ENCODE measurements around the gene KCNJ15. TPM values are rescaled to one million over a fixed set of nuclear protein-coding genes. Genes with fewer than 3 reads are reported as not detected.

Gene KCNJ15
- total RNA-seq, 4 donors from 2014 or later, result 0.14 to 0.16 TPM; not detected in 2

- intact Hi-C loops (cut with DNase I; ENCODE audit: low total_unique reads), result no loop called here
- Histone ChIP-seq H3K4me3 (no peak overlapping the region), H3K9me3 (no peaks in the 10 kb centered on the region), H3K27me3 (peaks cover 4% of the 10 kb centered on the region), H3K36me3 (no peaks in the 10 kb centered on the region), H3K27ac (no peak overlapping the region), H3K4me1 (no peaks in the 10 kb centered on the region)
- DNase-seq, result no peak
- TF ChIP-seq POLR2AphosphoS5 (IDR thresholded peaks at IDR 0.05) (no peak), CTCF (IDR thresholded peaks at IDR 0.05) (no peak), EP300 (IDR thresholded peaks at IDR 0.05; ENCODE audit: low read depth) (no peak), POLR2A (IDR thresholded peaks at IDR 0.05) (no peak)
- in situ Hi-C loops (cut with MboI; ENCODE audit: low pct_ligation_motif_present in 1 of 4, low pct_unique_long_range_greater_than_20kb in 1 of 4, low sequenced_read_pairs in 3 of 4), result no loop called here
- WGBS, 2 donors (ENCODE audit: low coverage in 1 of 2), result 77 to 92% methylated on average over 2 to 4 of the region's 4 CpGs
Measured at GRCh38 chr21:38326429-38326828, 69.6 kb downstream of the KCNJ15 start.

- intact Hi-C loops (cut with DNase I; ENCODE audit: low total_unique reads), result no loop called here
- in situ Hi-C loops (cut with MboI; ENCODE audit: low pct_ligation_motif_present in 1 of 4, low pct_unique_long_range_greater_than_20kb in 1 of 4, low sequenced_read_pairs in 3 of 4), result no loop called here
- TF ChIP-seq EP300 (IDR thresholded peaks at IDR 0.05; ENCODE audit: low read depth) (no peak), POLR2AphosphoS5 (IDR thresholded peaks at IDR 0.05) (no peak), POLR2A (IDR thresholded peaks at IDR 0.05) (no peak)
- no peak overlapping the region for H3K4me3 ChIP-seq
- 87 to 94% methylated on average over 2 to 4 of the region's 4 CpGs for WGBS, 2 donors (ENCODE audit: low coverage in 1 of 2)
- DNase-seq, result no peak
- no peaks in the 10 kb centered on the region for H3K36me3 ChIP-seq
- H3K9me3 ChIP-seq, result no peaks in the 10 kb centered on the region
- H3K27me3 ChIP-seq, result peaks cover 4% of the 10 kb centered on the region
- H3K27ac ChIP-seq, result no peak overlapping the region
- no peaks in the 10 kb centered on the region for H3K4me1 ChIP-seq
Measured at GRCh38 chr21:38326899-38327298, 70.1 kb downstream of the KCNJ15 start.

GRCh38 chr21:38327984-38328383 is 71.2 kb downstream of the KCNJ15 start:
- in situ Hi-C loops (cut with MboI; ENCODE audit: low pct_ligation_motif_present in 1 of 4, low pct_unique_long_range_greater_than_20kb in 1 of 4, low sequenced_read_pairs in 3 of 4), result no loop called here

GRCh38 chr21:38329162-38329561 is 72.4 kb downstream of the KCNJ15 start:
- intact Hi-C loops (cut with DNase I; ENCODE audit: low total_unique reads), result no loop called here
- no peak overlapping the region for H3K27ac ChIP-seq
- no peaks in the 10 kb centered on the region for H3K36me3 ChIP-seq
- peaks cover 4% of the 10 kb centered on the region for H3K27me3 ChIP-seq
- DNase-seq, result no peak
- TF ChIP-seq CTCF (IDR thresholded peaks at IDR 0.05) (no peak), POLR2A (IDR thresholded peaks at IDR 0.05) (no peak), EP300 (IDR thresholded peaks at IDR 0.05; ENCODE audit: low read depth) (no peak), POLR2AphosphoS5 (IDR thresholded peaks at IDR 0.05) (no peak)
- WGBS, 2 donors (ENCODE audit: low coverage in 1 of 2), result 50 to 80% methylated on average over 2 of the region's 2 CpGs
- H3K4me1 ChIP-seq, result no peaks in the 10 kb centered on the region
- in situ Hi-C loops (cut with MboI; ENCODE audit: low pct_ligation_motif_present in 1 of 4, low pct_unique_long_range_greater_than_20kb in 1 of 4, low sequenced_read_pairs in 3 of 4), result no loop called here
- H3K9me3 ChIP-seq, result no peaks in the 10 kb centered on the region
- H3K4me3 ChIP-seq, result no peak overlapping the region

More at GRCh38 chr21:38327984-38328383, 71.2 kb downstream of the KCNJ15 start:
- Histone ChIP-seq H3K4me1 (no peaks in the 10 kb centered on the region), H3K4me3 (no peak overlapping the region), H3K9me3 (no peaks in the 10 kb centered on the region), H3K36me3 (no peaks in the 10 kb centered on the region), H3K27ac (no peak overlapping the region), H3K27me3 (peaks cover 4% of the 10 kb centered on the region)
- DNase-seq, result no peak
- WGBS, 2 donors (ENCODE audit: low coverage in 1 of 2), result 77% methylated on average over 1 of the region's 1 CpG; no CpG with 5 or more reads in 1 of the 2 donors
- TF ChIP-seq EP300 (IDR thresholded peaks at IDR 0.05; ENCODE audit: low read depth), result no peak
- TF ChIP-seq POLR2A (IDR thresholded peaks at IDR 0.05), result no peak
- TF ChIP-seq POLR2AphosphoS5 (IDR thresholded peaks at IDR 0.05), result no peak
- no peak for TF ChIP-seq CTCF (IDR thresholded peaks at IDR 0.05)
- intact Hi-C loops (cut with DNase I; ENCODE audit: low total_unique reads), result no loop called here

DNA sequence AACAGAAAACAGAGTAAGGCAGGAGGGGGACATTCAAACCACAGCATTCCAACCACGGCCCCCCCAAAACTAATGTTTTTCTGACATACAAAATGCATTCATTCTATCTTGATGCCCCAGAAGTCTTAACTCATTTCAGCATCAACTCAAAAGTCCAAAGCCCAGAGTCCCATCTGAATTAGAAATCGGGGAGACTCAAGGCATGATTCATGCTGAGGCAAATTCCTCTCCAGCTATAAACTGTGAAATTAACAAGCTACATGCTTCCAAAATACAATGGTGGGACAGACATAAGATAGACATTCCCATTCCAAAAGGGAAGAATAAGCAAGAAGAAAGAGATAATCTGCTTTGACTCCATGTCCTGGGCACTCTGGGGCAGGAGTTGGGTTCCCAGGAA is 73.9 kb downstream of the KCNJ15 start:
- no peaks in the 10 kb centered on the region for H3K4me1 ChIP-seq
- H3K27me3 ChIP-seq, result peaks cover 2% of the 10 kb centered on the region
- H3K9me3 ChIP-seq, result no peaks in the 10 kb centered on the region
- intact Hi-C loops (cut with DNase I; ENCODE audit: low total_unique reads), result no loop called here
- DNase-seq, result no peak
- 80 to 92% methylated on average over 2 of the region's 2 CpGs for WGBS, 2 donors (ENCODE audit: low coverage in 1 of 2)
- H3K27ac ChIP-seq, result no peak overlapping the region
- in situ Hi-C loops (cut with MboI; ENCODE audit: low pct_ligation_motif_present in 1 of 4, low pct_unique_long_range_greater_than_20kb in 1 of 4, low sequenced_read_pairs in 3 of 4), result no loop called here
- H3K36me3 ChIP-seq, result no peaks in the 10 kb centered on the region
- H3K4me3 ChIP-seq, result no peak overlapping the region
- no peak for TF ChIP-seq CTCF (IDR thresholded peaks at IDR 0.05)
- TF ChIP-seq POLR2A (IDR thresholded peaks at IDR 0.05), result no peak
- TF ChIP-seq POLR2AphosphoS5 (IDR thresholded peaks at IDR 0.05), result no peak
- no peak for TF ChIP-seq EP300 (IDR thresholded peaks at IDR 0.05; ENCODE audit: low read depth)

Measured in transverse colon (tissue), 4 donors.